GM12872 (cell line): ENCODE results near the gene SERPINA10.

ENCODE experiments used
- TF ChIP-seq, protein P1 (sequence below): IDR thresholded peaks from 3 replicates; pipeline ENCODE4 v1.5.1; 2011; ENCODE audit warnings: low read depth, mild to moderate bottlenecking, low read length, moderate library complexity; ENCODE audit not compliant: insufficient read depth

The SERPINA10 gene

DNA sequence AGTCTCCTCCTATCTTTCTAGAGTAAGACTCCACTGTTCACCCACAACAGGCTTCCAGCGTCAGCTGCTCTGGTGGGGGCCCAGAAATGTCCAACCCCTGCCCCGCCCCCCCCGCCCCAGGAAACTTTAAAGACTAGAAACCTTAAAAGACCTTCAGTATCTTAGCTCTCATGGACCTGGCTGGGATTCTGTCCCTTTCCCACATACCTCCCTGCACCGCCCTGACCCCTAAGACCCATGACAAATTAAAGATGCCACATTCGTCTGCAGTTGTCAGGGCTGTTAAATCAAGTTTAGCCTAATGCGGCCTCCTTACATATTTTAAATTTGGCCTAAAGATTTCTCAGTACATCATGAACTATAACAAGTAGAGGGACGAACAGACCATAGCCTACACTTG is 10.0 kb upstream of the SERPINA10 start:
- TF ChIP-seq, protein P1, sequence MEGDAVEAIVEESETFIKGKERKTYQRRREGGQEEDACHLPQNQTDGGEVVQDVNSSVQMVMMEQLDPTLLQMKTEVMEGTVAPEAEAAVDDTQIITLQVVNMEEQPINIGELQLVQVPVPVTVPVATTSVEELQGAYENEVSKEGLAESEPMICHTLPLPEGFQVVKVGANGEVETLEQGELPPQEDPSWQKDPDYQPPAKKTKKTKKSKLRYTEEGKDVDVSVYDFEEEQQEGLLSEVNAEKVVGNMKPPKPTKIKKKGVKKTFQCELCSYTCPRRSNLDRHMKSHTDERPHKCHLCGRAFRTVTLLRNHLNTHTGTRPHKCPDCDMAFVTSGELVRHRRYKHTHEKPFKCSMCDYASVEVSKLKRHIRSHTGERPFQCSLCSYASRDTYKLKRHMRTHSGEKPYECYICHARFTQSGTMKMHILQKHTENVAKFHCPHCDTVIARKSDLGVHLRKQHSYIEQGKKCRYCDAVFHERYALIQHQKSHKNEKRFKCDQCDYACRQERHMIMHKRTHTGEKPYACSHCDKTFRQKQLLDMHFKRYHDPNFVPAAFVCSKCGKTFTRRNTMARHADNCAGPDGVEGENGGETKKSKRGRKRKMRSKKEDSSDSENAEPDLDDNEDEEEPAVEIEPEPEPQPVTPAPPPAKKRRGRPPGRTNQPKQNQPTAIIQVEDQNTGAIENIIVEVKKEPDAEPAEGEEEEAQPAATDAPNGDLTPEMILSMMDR: no peak

DNA sequence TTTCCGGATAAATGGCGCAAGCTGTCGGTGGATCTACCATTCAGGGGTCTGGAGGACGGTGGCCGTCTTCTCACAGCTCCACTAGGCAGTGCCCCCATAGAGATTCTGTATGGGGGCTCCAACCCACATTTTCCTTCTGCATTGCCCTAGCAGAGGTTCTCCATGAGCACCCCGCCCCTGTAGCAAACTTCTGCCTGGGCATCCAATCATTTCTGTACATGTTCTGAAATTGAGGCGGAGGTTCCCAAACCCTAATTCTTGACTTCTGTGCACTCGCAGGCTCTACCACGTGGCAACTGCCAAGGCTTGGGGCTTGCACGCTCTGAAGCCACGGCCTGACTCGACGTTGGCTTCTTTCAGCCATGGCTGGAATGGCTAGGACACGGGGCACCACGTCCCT is 5.1 kb upstream of the SERPINA10 start:
- TF ChIP-seq, protein P1: no peak

DNA sequence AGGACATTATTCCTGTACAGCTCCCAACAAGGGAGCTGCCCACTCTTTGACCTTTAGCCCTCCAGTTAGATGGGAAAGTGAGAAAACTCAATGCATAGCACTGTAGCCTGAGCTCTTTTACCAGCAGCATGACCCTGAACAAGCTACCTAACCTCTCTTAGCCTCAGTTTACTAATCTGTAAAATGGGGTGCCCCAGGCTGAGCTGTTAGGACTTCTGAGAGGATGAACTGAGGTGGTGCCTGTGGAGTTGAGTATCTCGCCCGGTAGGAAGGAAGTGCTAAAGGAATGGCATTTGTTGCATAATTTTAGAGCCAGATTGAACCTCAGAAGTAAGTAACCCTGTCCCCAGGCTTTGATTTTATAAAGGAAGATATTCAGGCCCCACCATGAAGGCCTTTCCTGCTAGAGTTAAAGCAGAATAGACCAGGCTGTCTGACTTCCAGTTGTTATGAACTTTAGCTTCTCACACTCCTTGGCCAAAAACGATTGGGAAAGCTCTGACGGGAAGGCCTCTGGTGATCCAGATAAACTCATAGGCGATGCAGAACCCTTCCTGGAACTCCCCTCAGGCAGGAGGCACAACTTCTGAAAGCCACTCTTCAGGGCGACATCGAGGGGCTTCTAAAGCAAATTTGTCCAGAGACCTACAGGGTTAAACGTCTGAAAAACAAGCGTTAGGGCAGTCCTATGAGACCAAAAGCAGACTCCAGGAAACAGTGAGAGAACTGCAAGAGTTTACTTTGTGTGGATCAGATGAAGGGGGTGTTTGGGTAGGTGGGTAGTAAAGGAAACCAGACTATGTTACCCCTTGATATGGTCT is 2.5 kb upstream of the SERPINA10 start:
- TF ChIP-seq, protein P1: no peak

DNA sequence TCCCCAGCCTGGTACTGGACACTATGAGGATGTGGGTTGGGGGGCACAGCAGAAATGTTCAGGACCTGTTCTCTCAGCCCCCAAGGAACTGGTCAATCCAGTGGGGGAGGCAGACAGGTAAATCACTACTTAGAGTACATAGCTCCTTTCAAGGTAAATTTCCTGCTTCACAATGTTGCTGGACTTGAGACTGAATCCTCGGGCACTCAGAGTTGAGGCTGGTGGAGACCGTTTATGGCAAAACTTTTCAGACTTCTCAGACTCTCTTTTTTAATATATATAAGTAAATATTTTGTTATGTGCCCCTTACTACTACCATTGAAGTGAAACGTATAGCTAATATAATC is 483 bp upstream of the SERPINA10 start:
- TF ChIP-seq, protein P1: no peak

DNA sequence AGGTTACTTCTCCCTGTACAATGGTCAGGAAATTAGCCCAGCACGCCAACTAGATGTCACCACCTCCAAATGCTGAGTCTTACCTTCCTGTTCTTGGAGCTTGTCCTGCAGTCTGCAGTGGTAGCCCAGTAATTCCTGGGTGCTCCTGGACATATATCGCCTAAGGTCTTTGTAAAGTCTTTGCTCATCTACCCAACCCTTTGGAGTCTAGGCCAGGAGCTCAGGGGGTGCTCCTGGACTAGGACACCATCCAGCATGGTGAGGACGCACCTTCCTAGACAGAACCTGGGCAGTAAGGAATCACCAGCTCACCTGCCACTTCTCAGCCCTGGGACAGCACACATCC is 569 bp downstream of the SERPINA10 start:
- TF ChIP-seq, protein P1: no peak

DNA sequence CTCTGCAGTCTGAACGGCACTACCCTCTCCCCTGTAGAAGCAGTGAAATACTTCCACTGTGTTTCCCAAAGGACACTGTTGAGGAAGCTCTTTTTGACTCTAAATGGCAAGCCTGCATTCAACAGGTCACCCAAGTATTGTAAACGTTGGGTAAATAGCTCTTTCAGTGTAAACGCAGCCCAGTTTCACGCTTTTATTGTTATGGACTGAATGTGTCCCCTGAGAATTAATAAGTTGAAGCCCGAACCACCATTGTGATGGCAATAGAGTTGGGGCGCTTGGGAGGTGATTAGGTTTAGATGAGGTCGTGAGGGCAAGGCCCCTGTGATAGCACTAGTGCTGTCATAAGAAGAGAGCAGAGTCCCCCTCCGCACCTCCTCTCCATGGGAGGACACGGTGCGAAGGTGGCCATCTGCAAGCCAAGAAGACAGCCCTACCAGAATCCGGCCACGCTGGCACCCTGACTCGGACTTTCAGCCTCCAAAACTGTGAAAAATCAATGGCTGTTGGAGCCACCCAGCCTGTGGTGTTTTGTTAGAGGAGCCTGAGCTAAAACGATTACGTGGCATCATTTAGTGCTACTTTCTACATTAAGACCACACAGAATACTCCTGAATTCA is 1.1 kb downstream of the SERPINA10 start:
- TF ChIP-seq, protein P1: no peak

DNA sequence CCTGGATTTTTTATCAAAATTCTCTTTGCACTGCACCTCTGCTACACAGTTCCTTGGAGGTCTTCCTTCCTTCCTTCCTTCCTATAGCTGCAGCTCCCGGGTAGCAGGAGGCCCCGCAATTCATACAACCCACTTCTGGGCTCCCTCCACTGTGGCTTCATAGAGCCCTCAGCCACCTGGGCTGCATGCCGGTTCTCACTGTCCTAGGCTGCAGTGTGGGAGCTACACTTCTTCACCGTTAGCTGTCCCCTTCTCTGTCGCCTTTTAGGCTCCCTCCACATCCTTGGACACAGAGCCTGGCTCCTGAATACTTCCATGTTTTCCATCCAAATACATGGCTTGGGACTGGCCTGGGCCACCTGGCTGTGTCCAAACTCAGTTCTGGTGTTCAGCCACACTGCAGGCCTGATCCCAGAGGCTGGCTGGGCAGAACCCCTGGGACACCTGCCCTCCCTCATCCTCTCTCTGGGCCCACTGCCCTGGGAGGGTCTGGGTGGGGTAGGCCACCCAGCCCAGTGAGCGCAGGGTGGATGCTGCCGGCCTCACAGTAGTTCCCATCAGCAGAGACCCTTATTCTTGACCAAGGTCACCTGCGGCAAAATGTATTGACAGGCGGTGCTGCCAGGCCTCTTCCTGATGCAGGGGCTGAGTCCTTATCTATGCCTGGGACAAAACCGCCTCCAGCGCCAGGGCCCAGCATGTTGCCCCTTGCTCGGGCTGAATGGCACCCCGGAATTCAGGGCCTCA is 1.7 kb downstream of the SERPINA10 start:
- TF ChIP-seq, protein P1: no peak
